Measurements from ENCODE around the gene ATP9A. TPM values are rescaled to one million over a fixed set of nuclear protein-coding genes. Genes with fewer than 3 reads are reported as not detected.

Gene ATP9A
- total RNA-seq, 1 donor from 2014 or later: 25.2 TPM

DNA sequence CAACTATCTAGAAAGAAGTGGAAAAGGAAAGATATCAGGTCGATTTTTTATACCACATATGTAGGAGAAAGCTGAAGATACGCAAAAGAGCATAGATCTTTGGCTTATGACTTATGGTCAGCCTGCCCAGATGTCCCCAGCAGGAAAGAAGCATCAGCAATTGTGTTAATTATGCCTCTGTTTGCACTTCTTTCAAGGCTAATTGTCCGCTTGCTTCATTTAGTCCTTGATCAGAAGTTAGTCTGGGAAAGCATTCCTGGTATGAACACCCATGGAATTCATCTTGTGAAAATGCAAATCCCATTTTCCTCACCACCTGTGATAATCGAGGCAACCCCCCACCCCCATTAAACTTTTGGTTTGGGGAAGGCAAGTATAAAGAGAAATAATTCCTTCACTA, 62.8 kb downstream of the ATP9A start:
- no peaks in the 10 kb centered on the region for H3K36me3 ChIP-seq
- intact Hi-C loops (cut with micrococcal nuclease): no loop called here
- no peak overlapping the region for H3K4me3 ChIP-seq
- DNase-seq: no peak
- H3K27me3 ChIP-seq (ENCODE audit: low read depth): no peaks in the 10 kb centered on the region
- no peaks in the 10 kb centered on the region for H3K4me1 ChIP-seq
- TF ChIP-seq, protein P1, sequence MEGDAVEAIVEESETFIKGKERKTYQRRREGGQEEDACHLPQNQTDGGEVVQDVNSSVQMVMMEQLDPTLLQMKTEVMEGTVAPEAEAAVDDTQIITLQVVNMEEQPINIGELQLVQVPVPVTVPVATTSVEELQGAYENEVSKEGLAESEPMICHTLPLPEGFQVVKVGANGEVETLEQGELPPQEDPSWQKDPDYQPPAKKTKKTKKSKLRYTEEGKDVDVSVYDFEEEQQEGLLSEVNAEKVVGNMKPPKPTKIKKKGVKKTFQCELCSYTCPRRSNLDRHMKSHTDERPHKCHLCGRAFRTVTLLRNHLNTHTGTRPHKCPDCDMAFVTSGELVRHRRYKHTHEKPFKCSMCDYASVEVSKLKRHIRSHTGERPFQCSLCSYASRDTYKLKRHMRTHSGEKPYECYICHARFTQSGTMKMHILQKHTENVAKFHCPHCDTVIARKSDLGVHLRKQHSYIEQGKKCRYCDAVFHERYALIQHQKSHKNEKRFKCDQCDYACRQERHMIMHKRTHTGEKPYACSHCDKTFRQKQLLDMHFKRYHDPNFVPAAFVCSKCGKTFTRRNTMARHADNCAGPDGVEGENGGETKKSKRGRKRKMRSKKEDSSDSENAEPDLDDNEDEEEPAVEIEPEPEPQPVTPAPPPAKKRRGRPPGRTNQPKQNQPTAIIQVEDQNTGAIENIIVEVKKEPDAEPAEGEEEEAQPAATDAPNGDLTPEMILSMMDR (IDR thresholded peaks at IDR 0.05; ENCODE audit: borderline replicate concordance): no peak
- H3K27ac ChIP-seq (replicated peaks): no peak overlapping the region
- no peaks in the 10 kb centered on the region for H3K9me3 ChIP-seq (replicated peaks)

DNA sequence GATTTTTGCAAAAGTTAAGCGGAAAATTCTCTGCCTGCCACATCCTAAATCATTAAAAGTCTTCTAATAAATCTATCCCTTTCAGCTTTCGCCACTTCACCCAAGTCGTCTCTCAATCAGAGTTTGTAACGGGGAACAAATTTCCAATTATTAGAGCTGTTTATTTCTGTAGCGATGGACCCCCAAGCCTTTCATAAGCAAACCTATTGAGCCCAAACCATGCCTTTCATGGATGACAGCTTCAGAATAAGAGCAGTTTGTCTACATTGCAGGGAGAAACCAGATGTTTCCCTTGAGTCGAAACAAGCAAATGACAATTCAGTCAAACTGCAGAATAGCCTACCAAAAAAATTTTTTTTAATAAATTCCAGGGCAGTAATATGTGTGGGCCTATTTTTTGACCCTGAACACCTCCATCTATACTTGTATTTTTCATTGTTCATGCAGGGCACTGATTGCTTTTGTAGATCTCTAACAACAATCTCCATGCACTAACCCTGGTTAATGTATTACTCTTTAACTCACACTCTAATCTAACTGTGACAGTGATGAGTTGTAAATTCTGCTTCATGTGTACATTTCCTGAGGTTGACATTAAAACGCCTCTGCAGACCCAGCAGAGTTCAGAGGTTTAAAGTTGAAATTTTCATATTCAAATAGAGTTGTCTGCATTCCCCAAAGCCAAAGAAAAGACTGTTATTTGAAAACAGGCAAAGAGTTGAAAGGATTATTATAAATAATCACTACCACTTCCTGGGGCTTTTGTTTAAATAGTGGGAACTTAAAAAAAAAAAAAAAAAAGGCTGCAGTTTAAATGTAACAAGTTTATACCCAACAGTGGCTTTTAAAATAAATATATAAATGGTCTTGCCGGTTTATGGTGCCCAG, 64.5 kb downstream of the ATP9A start:
- no peak overlapping the region for H3K27ac ChIP-seq (replicated peaks)
- no peak for DNase-seq
- no peaks in the 10 kb centered on the region for H3K4me1 ChIP-seq
- TF ChIP-seq, protein P1 (IDR thresholded peaks at IDR 0.05; ENCODE audit: borderline replicate concordance): no peak
- H3K27me3 ChIP-seq (ENCODE audit: low read depth): no peaks in the 10 kb centered on the region
- no peaks in the 10 kb centered on the region for H3K9me3 ChIP-seq (replicated peaks)
- H3K4me3 ChIP-seq: no peak overlapping the region
- H3K36me3 ChIP-seq: no peaks in the 10 kb centered on the region
- intact Hi-C loops (cut with micrococcal nuclease): no loop called here

DNA sequence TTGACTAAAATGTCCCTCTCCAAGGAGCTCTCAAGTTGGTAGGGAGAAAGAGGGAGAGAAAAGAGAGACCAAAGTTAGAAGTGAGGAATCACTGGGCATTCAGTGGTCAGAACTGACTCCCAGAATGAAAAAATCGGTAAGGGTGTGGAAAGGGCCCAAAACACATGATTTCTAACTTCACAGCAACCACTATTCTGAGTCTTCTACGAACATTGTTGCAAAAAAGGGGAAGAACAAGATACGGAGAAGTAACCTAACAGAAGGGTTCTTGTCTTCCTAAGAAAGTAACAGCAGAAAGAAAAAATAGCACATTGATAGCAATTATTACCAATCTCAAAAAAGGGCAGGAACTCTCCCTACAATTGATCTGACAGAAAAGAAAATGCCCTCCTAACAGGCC, 65.6 kb downstream of the ATP9A start:
- intact Hi-C loops (cut with micrococcal nuclease): no loop called here
- no peaks in the 10 kb centered on the region for H3K4me1 ChIP-seq
- TF ChIP-seq, protein P1 (IDR thresholded peaks at IDR 0.05; ENCODE audit: borderline replicate concordance): no peak
- no peaks in the 10 kb centered on the region for H3K9me3 ChIP-seq (replicated peaks)
- no peaks in the 10 kb centered on the region for H3K27me3 ChIP-seq (ENCODE audit: low read depth)
- no peak for DNase-seq
- no peaks in the 10 kb centered on the region for H3K36me3 ChIP-seq
- no peak overlapping the region for H3K27ac ChIP-seq (replicated peaks)
- H3K4me3 ChIP-seq: no peak overlapping the region

DNA sequence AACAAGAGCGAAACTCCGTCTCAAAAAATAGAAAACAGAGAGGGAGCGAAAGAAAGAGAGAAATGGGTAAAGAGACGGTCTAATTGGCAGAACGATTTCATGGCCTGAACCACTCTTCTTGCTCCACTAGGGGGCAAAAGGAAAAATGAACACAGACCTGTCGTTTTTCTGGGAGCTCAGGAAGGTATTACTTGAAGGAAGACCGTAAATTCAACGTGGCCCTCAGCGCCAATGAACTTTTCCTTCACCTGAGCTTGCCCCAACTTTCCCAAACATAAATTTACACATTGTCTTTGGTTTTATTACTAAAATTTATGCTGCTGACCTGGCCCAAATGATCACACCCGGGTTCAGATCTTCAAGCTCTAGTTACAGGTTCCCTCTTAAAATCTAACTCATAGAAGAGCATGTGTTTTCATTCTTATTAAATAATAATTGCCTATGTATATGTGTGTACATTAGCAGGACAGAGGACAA, 67.3 kb downstream of the ATP9A start:
- DNase-seq: no peak
- H3K27me3 ChIP-seq (ENCODE audit: low read depth): no peaks in the 10 kb centered on the region
- no peaks in the 10 kb centered on the region for H3K9me3 ChIP-seq (replicated peaks)
- no peaks in the 10 kb centered on the region for H3K36me3 ChIP-seq
- TF ChIP-seq, protein P1 (IDR thresholded peaks at IDR 0.05; ENCODE audit: borderline replicate concordance): peak; percentile 70
- intact Hi-C loops (cut with micrococcal nuclease): no loop called here
- H3K4me3 ChIP-seq: no peak overlapping the region
- no peak overlapping the region for H3K27ac ChIP-seq (replicated peaks)
- peaks cover 14% of the 10 kb centered on the region for H3K4me1 ChIP-seq

DNA sequence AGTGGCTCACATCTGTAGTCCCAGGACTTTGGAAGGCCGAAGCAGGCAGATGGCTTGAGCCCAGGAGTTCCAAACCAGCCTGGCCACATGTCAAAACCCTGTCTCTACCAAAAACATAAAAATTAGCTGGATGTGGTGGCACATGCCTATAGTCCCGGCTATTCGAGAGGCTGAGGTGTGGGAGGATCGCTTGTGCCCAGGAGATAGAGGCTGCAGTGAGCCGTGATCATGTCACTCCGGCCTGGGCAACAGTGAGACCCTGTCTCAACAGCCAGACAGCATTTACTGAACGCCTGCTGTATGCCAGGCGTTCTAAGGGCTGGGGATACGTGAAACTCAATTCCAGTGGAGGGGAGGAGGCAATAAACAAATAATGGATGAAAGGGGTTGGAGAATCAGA, 69.9 kb downstream of the ATP9A start:
- no peak overlapping the region for H3K4me3 ChIP-seq
- intact Hi-C loops (cut with micrococcal nuclease): no loop called here
- H3K36me3 ChIP-seq: peaks cover 6% of the 10 kb centered on the region
- TF ChIP-seq, protein P1 (IDR thresholded peaks at IDR 0.05; ENCODE audit: borderline replicate concordance): no peak
- no peak for DNase-seq
- no peak overlapping the region for H3K27ac ChIP-seq (replicated peaks)
- no peaks in the 10 kb centered on the region for H3K27me3 ChIP-seq (ENCODE audit: low read depth)
- peaks cover 14% of the 10 kb centered on the region for H3K4me1 ChIP-seq
- no peaks in the 10 kb centered on the region for H3K9me3 ChIP-seq (replicated peaks)
